Gastroesophageal sphincter (tissue), 3 donors: ENCODE measurements around the gene EVPLL.
"Not testable (repeated sequence)": the region's sequence is repeated elsewhere in the genome, so short reads cannot be mapped to it uniquely, and the experiment has no call there.

ENCODE experiments used
- CTCF ChIP-seq, 4 experiments: fragments of 200-600 bp in 2 of 4; fragments of 450-650 bp in 2 of 4; sonication (generic) in 1 of 4; IDR thresholded peaks; one replicate each; pipeline ENCODE4 v1.5.1; 2017 to 2019; ENCODE audit warnings: antibody characterized with exemption in 4 of 4, mild to moderate bottlenecking in 2 of 4, moderate library complexity in 2 of 4
- POLR2A ChIP-seq, 2 donors: fragments of 450-650 bp; IDR thresholded peaks; one replicate each; pipeline ENCODE4 v1.6.1; 2017; ENCODE audit warnings: antibody characterized with exemption in 2 of 2, mild to moderate bottlenecking in 2 of 2, moderate library complexity in 1 of 2

- not testable (repeated sequence) for TF ChIP-seq CTCF, POLR2A (IDR thresholded peaks at IDR 0.05)
Measured at GRCh38 chr17:18388728-18389127, 11.2 kb downstream of the EVPLL start.
